GM19035 (cell line): ENCODE results near the gene ARSG.

ENCODE experiments used
- ATAC-seq: cut with Tn5 transposase; IDR thresholded peaks from one replicate; pipeline ENCODE4 v1.9.1; 2021; ENCODE audit not compliant: unreplicated experiment

ARSG gene

DNA sequence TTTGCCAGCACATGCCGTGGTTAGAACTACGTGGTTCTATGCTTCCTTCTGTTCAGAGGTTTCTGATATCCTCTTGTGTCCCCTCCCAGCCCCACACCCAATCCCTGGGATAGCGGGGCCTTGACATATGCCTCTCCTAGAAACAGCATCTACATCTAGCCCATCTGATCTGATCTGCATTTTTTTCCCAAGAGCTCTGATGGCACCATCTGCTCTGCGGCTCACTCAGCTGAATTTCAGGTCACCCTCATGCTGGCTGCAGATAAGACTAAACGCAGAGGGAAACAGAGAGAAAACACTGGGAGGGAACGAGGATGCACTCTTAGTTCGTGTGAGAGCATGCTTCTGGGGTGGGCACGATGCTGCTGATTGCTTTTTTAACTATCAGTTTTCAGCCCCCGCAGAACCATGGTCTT, 155.3 kb downstream of the ARSG start:
- ATAC-seq = no peak

DNA sequence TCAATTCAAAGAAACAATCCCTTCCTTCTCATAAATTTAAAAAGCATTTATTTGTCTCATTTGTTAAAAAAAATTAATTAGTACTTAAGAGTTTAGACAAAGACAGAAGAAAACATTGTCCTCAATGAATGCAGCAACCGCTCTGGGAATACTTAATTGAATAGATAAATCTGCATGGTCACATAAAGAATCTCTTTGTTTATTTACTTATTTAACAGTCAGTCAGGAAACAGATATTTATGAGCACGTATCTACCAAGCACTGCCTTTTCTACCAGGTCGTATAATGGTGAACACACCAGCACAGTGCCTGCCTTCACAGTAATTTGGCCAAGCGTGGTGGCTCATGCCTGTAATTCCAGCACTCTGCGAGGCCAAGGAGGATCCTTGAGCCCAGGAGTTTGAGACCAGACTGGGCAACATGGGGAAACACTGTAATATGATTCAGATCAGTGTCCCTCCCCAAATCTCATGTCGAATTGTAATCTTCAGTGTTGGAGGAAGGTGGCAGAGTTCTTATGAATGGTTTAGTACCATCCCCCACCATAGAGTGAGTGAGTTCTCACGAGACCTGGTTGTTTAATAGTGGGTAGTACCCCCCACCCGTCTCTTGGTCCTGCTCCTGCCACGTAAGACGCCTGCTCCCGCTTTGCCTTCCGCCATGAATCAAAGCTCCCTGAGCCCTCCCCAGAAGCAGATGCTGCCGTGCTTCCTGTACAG, 157.9 kb downstream of the ARSG start:
- ATAC-seq = no peak

DNA sequence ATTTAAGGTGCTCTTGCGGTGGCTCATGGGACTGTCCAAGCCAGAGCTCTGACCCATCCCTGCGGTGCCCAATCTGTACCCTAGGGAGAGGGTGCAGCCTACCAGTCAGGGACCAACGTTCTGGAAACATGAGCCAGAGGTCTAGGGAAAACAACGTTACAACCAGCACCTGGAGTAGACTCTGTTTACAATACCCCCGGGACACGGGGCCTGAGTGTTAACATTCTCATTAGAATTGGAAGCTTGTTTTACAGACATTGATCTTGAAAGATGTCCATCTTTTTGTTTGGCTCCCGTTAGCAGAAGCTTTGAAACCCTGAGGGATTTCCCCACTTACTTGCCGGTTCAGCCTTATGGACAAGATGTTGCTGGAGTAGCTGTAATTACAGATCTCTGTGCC, 159.1 kb downstream of the ARSG start:
- ATAC-seq = no peak

DNA sequence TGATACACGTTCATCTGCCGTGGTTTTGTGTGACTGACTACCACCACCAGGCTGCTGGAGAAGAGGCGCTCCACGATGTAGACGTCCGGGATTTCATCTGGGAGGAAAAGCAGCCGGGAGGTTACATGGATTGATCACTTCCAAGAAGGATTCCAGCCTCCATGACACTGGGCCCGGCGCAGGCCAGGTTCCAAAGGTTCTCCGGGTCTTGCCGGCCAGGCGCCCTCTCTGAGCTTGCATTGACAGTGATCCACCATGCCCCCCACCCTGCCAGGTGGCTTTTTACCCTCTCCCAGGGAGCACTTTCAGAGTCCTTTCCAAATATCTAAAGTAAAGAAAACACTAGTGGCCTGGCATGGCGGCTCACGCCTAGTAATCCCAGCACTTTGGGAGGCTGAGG, 159.5 kb downstream of the ARSG start:
- no peak for ATAC-seq

DNA sequence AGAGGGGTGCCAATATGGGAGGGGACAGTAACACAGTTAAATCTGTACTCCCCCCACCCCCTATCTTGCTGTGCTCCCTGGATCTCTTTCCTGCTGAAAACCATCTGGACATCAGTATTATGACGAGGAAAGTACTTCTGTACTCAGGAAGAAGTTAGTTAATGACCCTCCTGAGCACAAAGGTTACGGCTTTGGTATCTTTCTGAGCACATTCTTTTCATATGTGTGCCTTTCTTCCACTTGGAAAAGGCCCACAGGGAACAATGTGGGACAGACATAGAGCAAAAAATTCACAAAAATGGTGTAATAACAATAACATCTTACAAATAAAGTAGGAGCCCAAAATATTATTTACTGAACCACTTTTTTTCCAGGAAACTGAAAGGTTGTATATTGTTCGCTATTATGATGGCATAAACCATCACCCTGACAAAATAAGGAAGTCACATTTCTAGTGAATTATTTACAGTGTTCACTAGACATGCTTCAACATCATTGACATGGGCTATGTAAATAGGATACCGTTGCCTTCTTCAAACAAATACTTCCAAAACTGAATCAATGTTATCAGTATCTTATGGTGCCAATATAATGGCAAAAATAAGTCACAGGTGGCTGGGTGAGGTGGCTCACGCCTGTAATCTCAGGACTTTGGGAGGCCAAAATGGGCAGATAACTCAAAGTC, 160.5 kb downstream of the ARSG start:
- ATAC-seq = no peak

DNA sequence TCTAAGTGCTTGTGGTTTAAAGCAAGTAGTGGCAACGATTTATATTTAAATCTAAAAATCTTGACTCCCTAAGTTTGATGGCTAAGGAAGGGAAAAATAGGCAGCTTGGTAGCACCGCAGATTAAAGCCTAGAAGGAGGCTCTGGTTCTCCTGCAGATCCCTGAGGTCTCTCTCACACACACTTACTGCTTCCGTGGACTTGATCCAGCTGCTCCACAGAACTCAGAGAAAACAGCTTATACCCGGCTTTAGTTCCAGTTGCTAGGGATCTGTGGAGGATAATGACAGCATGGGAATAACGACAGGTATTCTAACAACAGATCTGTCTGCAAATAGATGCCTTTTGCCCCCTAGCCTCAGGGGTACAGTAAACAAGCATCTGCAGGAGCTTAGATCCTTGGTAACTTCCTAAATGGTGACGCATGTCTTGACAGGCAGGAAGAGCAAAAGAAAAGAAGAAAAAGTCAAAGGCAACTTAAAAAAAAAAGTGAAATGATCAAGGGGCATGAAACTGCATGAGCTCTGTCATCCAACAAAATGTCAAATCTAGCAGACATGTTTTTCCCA, 161.5 kb downstream of the ARSG start:
- no peak for ATAC-seq

DNA sequence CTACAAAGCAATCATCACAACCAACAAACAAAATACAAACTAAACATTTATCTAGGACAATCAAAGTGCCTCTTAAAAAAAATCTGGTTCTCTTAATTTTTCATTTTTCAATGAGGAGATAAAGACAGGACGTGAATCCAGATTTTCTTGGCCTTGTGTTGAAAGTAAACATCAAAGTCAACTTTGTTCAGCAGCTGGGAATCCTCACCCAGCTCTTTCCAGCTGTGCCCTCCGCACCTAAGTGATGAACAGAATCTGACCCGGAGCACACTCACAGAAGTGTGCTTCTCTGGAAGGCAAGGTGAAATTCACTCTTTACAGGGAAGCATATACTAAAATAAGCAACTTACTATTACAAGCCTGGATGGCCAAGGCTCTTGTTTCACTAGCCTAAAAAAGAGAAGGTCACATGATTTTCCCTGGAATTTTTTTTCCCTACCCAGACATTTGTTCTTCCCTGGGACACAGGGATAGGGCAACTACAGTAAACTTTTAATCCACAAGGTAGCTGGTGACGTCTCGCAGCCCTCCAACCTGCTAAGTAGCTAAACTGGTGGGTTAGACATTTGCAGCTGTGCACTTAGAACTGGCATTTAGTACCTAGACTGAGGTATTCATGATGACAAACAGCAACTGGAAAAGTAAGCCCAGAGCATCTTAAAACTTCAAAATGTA, 162.8 kb downstream of the ARSG start:
- ATAC-seq = no peak

DNA sequence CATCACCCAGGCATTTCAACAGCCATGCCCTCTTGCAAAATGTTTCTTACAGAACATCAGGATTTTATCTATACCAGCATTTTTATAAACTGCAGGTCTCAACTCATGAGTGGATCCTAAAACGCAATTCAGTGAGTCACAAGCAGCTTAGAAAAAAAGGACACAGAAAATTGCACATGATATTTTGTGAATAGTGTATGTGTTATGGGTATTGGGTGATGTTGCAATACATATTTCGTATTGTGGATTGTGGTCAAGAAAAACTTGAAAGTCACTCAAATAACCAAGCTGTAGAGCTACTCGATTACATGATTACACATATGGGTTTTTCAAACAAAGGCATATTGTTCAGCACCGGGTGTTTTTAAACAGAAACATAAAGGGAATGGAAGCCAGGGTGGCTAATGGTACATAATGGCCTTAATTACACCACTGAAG, 164.6 kb downstream of the ARSG start:
- no peak for ATAC-seq

DNA sequence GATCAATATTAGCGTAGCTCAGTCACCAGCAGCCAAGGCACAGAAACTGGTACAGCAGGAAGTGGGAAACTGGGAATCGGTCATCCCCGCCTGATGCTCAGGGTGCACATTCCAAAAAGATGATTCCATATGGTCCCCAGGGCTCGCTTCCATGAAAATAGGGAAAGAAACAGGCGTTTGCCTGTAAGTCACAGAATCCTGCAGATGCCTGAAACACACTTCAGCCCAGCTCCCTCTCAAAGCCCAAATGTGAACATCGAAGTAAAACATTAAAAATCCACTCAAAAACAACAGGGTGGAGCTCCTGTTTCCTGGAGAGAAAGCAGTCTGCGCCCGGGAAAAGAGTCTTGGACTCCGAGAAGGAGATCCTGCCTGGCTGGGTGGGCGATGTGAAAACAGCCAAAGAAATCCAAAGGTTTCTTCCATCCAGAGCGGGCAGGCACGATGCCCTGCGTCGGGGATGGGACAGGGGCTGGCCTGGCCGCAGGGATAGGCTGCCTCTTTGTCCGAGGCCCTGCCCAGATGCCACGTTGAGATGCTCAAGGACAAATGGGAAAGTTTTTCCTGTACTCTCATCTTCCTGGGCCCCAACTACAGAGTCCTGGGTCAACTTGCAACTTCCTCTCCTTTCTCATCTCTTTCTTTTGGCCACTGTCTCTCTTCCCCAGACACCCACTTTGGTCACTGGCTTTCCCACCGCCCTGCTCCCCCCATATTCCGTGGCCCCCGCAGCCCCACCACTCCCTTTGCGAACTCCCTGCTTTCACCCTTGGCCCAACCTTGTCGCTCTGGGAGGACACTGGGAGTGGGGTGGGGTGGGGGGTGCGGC, 165.3 kb downstream of the ARSG start:
- no peak for ATAC-seq

DNA sequence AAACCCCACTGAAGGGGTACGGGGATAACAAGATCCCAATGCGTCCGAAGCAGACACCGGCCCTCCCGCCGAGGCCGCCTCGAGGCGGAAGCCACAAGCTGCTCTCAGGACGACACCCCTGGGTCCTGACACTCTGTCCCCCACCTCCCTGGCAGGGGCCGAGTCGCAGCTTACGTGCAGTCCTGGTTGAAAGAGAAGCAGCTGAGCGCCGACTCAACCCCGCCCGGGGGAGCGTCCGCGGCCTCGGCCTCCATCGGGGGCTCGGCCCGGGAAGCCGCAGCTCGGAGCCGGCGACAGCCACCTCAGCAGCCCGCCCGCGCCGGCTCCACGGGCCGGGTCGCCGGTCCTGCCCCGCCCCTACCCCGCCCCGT, 165.9 kb downstream of the ARSG start, which contains the start of gene WIPI1:
WIPI1 (minus strand) TSS at position 329 of the 371 bp plus-strand sequence; CDS start at position 254, 75 bp downstream.
- ATAC-seq = peak; percentile 33

DNA sequence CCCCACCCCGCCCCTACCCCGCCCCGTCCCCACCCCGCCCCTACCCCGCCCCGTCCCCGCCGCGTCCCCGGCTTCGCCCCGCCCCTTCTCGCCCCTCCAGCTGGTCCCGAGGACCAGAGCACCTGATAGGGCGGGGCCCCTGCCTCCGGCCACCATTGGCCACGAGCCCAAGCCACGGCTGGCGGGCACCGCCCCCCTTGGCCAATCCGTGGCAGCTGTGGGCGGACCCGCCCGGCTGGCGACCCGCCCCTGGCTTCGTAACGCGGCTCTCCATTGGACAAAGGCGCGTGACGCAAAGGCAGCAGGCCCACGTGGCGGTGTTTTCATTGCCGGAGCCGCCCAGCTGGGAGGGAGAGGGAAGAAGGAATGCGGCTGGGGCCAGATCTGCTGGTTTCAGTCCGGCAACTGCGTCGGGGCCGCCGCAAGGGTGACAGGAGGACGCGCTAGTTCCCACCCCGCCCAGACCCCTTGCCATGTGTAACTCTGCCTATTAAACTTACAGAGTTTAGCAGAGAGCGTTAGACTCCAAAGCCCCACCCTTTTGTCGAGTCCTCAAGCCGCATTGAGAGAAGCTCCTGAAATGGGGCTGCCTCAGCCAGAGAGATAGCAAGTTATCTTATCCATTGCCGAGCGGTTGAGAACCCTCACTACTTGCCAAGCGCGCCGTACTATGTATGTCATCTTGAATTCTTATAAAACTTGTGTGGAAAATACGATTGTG, 166.4 kb downstream of the ARSG start:
- ATAC-seq = peak; percentile 68

DNA sequence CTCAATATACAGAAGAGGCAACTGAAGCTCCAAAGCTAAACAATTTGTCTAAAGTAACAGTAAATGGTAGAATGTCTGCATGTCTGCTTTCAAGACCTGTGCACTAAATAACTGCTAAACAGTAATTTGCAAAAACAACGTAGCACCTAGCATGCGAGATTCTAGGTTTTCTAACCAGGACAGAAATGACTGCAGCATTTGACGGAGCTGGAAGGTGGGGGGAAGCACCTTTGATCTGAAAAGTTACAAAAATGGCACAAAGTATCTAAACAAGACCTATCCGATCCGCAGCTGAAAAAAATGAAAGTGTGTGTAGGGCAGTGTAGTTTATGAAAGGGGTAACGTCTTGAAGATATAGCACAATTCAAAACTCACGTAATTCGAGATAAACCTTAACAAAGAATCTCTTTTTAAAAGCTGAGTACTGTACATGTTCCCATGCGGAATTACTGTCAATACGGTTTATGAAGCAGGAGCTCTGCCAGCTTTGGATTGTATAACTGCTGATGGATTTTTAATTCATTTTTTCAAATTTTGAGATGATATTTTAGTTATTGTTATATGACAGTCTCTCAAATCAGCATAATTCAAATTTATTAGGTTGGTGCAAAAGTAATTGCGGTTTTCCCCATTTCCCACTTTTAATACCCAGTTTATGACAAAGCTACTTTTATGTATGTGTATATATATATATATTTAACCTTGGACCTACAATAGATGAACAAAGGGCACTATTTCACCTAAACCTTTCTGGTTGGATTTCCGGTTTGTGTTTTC, 167.2 kb downstream of the ARSG start:
- peak; percentile 23 for ATAC-seq

DNA sequence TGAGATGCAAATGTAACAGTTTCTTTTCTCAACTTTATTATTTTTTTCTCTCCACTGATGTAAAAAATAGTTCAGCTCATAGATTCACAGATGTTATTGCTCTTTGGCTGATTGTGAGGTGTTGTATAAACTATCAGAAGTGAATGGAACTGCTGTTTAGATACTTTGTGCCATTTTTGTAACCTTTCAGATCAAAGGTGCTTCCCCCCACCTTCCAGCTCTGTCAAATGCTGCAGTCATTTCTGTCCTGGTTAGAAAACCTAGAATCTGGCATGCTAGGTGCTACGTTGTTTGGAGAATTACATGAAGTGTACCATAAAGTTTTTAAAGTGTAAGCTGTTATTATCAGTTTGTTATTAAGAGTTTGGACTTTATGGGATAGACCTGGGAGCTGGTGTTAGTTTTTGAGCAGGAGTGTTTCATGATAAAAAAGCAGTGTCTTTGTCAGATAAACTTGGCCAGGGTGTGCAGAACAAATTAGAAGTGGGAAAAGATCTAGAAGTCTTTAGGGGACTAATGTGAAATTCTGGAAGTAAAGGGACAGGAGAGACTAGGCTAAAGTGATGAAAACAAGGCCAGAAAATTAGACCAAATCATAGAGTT, 167.8 kb downstream of the ARSG start:
- ATAC-seq = peak; percentile 28

DNA sequence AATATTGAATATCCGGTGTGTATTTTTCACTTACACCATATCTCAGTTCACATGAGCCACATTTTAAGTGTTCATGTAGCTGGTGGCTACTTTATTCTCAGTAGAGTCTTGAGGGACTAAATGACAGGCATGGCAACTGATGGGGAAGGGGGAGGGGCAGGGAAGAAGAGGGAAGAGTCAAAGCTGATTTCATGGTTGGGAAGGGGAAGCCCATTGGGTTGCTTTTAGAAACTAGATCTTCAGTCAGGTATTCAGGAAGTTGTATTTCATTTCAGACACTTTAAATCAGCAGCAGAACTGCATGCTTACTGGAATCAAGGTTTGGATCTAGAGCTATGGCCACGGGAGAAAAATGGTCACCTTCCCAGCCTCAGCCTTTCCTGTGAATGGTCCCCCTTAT, 168.9 kb downstream of the ARSG start:
- ATAC-seq = no peak

DNA sequence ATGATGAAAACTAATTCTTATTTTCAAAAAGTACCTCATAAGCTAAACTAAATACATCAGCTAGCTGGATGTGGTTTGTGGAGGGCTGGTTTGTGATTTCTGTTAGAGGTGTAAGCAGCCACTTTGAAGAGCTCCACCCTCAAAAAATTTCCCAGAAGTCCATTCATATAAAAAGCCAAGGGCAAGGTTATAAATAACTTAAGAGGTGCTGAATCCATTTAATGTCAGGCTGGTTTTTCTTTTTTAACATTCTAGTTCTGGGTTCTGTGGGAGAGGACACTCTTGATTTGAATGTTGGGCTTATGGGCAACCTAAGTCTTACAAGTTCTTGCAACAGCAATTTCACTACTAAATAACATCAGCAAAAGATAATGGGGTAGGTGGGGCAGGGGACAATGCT, 169.4 kb downstream of the ARSG start:
- ATAC-seq = no peak

DNA sequence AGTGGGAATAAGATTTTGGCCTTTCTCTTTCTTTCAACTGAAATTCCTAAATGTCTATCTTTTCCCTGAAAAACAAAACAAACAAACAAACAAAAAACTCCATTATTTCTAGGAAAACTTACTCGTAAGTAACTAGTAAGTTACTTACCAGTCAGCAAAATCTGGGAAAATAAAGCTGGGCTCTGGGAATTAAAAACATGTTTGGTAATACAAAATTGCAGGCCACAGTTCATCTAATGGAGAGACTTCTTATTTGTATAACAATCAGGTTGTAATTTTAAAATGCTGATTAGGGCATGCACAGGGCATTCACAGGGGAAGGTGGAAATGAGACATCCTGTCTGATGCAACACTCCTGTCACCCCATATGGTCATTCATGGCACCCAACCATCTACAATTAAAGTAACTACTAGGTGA, 169.8 kb downstream of the ARSG start:
- no peak for ATAC-seq

DNA sequence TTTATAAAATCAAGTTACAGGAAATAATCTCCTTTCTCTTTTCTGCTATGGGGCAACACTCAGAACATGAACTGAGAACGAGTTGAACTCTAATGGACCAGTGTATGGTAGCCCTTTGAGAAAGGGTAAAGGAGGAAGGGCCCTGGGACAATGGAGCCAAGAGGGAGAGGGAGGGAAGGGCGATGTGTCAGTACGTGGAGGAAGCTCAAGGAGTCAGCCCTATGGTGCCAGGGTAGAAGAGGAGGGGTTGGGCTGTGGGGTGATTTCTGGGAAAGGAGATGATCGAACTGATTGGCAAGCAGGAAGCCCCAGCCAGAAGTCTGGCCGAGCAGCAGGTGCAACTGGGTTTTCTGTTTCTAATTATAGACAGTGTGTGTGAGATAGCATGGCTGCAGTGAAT, 170.3 kb downstream of the ARSG start:
- no peak for ATAC-seq

DNA sequence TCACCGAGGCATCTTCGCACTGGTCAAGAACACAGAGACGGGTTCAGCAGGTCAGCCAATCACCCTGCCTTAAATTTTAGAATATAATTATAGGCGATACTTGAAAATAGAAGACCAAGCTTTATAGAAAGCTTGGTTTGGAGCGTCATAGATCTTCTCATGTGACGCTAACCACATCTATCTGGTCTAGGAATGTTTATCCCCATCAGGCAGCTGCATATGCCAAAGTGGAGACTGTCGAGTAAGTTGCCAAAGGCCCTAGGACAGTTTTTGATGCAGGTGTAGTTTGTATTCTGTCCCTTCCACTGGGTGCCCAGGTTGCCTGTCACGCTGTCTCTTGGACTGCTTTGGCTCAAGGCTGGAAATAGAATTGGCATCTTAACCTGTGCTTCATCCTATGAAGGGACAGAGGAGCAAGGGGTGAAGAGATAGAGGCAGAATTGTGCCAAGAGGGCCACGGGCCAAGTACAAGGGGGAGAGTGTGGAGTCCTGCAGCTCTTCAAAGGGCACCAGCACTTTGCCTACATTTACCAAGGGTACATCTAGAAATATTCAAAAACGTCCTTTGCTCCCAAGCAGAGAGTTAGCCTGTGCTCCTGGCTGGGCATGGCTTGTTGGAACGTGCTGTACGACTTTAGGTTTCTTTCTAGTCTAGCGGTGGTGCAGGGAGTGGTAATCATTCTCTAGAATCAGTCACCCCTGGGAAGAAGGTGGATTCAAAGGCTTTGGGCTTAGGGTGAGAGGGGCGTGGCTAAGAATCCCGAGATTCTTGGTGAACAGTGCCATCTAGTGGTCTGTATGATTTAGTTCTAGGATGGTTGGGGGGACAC, 171.3 kb downstream of the ARSG start:
- ATAC-seq = peak; percentile 38
